Panc1 (cell line): ENCODE results near the gene VAPB. TPM values are rescaled to one million over a fixed set of nuclear protein-coding genes. Genes with fewer than 3 reads are reported as not detected.

Experiments used
- ATAC-seq: fragments of 200-7000 bp; cut with Tn5 transposase; 2 replicates; pipeline ENCODE4 v1.9.1; 2020; ENCODE audit warnings: mild to moderate bottlenecking, moderate library complexity
- BruUV-seq: library from RNA; stranded (reverse); fragments of 400-500 nt; replicated peaks from 2 replicates; lab custom pipeline; 2021; lab: Mats Ljungman, UMichigan
- CTCF ChIA-PET: fragments of 300-600 bp; sonication (Branson Sonifier 250); formaldehyde crosslinking; loops from one replicate; lab custom pipeline; 2022; ENCODE audit warnings: antibody characterized with exemption; lab: Charles Lee
- POLR2A ChIA-PET: fragments of 300-600 bp; sonication (Branson Sonifier 250); formaldehyde crosslinking; loops from one replicate; lab custom pipeline; 2022; ENCODE audit warnings: antibody characterized with exemption; lab: Charles Lee
- DNase-seq: peaks from one replicate; pipeline ENCODE4 v3.0.0-alpha.2; 2010; ENCODE audit warnings: low read depth, low spot score
- H3K27ac ChIP-seq: 2 replicates; pipeline ENCODE4 v1.5.1; 2011; ENCODE audit warnings: mild to moderate bottlenecking, low read length, inconsistent platforms
- H3K27me3 ChIP-seq: fragments of 200-500 bp; sonication (Bioruptor generic); 2 replicates; pipeline ENCODE4 v1.6.0; 2014; ENCODE audit warnings: low read length, inconsistent platforms; ENCODE audit not compliant: control insufficient read depth, insufficient read depth
- H3K36me3 ChIP-seq: fragments of 200-500 bp; sonication (Bioruptor generic); 2 replicates; pipeline ENCODE4 v1.5.1; 2014; ENCODE audit warnings: inconsistent platforms, mild to moderate bottlenecking, low read length, moderate library complexity; ENCODE audit not compliant: control insufficient read depth, insufficient read depth
- H3K4me1 ChIP-seq: 2 replicates; pipeline ENCODE4 v1.5.1; 2011; ENCODE audit warnings: inconsistent platforms, mild to moderate bottlenecking, low read length, moderate library complexity; ENCODE audit not compliant: control insufficient read depth, insufficient read depth
- H3K4me3 ChIP-seq, 2 experiments: 2 replicates each; pipeline ENCODE4 v1.5.1; 2011 to 2012; ENCODE audit warnings: low read depth in 2 of 2, low read length in 2 of 2, mild to moderate bottlenecking in 2 of 2, inconsistent platforms in 1 of 2, moderate library complexity in 1 of 2
- H3K9me3 ChIP-seq: fragments of 200-500 bp; sonication (Bioruptor generic); 2 replicates; pipeline ENCODE4 v1.5.1; 2014; ENCODE audit warnings: low read depth, mild to moderate bottlenecking, inconsistent platforms, low read length, moderate library complexity; ENCODE audit not compliant: control insufficient read depth, insufficient read depth
- POLR2AphosphoS5 ChIP-seq: IDR thresholded peaks from 2 replicates; pipeline ENCODE4 v1.6.1; 2012; ENCODE audit warnings: mild to moderate bottlenecking, low read depth, low read length, moderate library complexity
- SIN3A ChIP-seq: IDR thresholded peaks from 2 replicates; pipeline ENCODE4 v1.6.1; 2012; ENCODE audit warnings: low read depth, mild to moderate bottlenecking, low read length, moderate library complexity, borderline replicate concordance; ENCODE audit not compliant: insufficient read depth
- TCF7L2 ChIP-seq: IDR thresholded peaks from 2 replicates; pipeline ENCODE4 v1.6.1; 2011; ENCODE audit warnings: mild to moderate bottlenecking, low read depth, low read length, inconsistent platforms
- in situ Hi-C: cut with HindIII; loops from 2 replicates; pipeline ENCODE4 v1.10.0; 2016; ENCODE audit warnings: low sequenced_read_pairs, low pct_unique_long_range_greater_than_20kb
- intact Hi-C: fragments of 100-400 bp; cut with micrococcal nuclease; formaldehyde crosslinking; loops from one replicate; pipeline ENCODE4 v1.10.0; 2022; ENCODE audit not compliant: unreplicated experiment
- total RNA-seq: library from RNA; stranded (reverse); gene quantifications from one replicate; pipeline ENCODE4 v1.2.1, GENCODE V29; 2021; ENCODE audit not compliant: unreplicated experiment
- TF ChIP-seq, protein P1 (sequence below), 2 experiments: IDR thresholded peaks; 2 replicates each; pipeline ENCODE4 v1.6.1; 2011 to 2012; ENCODE audit warnings: low read depth in 2 of 2, control low read depth in 1 of 2, low read length in 1 of 2, mild to moderate bottlenecking in 1 of 2, moderate library complexity in 1 of 2; ENCODE audit not compliant: insufficient read depth in 1 of 2
- TF ChIP-seq, protein P2 (sequence below): fragments of 450-650 bp; IDR thresholded peaks from 2 replicates; pipeline ENCODE4 v1.5.1; 2017; ENCODE audit warnings: mild to moderate bottlenecking

Gene VAPB
- total RNA-seq, 1 experiment from 2014 or later: 50.9 TPM

DNA sequence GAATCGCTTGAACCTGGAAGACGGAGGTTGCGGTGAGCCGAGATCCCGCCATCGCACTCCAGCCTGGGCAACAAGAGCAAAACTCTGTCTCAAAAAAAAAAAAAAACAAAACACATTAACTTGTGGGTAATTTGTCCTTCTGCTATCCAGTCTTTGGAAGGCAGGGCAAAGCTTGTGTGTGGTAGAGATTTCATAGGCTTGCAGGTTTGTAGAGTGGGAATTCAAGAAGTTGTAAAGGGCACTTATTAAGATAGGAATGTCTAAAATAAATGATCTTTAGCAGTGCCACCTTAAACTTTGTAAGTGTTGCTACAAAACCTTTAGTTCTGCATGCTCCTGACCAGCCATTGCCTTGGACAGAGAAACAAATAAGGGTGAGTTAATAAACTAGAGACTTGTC is 8.4 kb downstream of the VAPB start:
- POLR2A ChIA-PET: no interaction called here
- no TSS peak for BruUV-seq
- Histone ChIP-seq H3K4me1 (no peaks in the 10 kb centered on the region), H3K4me3 (no peak overlapping the region), H3K27me3 (no peaks in the 10 kb centered on the region), H3K9me3 (no peaks in the 10 kb centered on the region), H3K36me3 (no peaks in the 10 kb centered on the region), H3K27ac (no peak overlapping the region)
- in situ Hi-C loops: no loop called here
- ATAC-seq: no peak
- no peak for DNase-seq
- CTCF ChIA-PET: interaction anchor here (0.7 kb wide), 2 partner anchors 50 to 447 kb away, joined by 4 to 6 read pairs; no protein-coding TSS in a partner anchor
- intact Hi-C loops: no loop called here
- TF ChIP-seq, protein P1, sequence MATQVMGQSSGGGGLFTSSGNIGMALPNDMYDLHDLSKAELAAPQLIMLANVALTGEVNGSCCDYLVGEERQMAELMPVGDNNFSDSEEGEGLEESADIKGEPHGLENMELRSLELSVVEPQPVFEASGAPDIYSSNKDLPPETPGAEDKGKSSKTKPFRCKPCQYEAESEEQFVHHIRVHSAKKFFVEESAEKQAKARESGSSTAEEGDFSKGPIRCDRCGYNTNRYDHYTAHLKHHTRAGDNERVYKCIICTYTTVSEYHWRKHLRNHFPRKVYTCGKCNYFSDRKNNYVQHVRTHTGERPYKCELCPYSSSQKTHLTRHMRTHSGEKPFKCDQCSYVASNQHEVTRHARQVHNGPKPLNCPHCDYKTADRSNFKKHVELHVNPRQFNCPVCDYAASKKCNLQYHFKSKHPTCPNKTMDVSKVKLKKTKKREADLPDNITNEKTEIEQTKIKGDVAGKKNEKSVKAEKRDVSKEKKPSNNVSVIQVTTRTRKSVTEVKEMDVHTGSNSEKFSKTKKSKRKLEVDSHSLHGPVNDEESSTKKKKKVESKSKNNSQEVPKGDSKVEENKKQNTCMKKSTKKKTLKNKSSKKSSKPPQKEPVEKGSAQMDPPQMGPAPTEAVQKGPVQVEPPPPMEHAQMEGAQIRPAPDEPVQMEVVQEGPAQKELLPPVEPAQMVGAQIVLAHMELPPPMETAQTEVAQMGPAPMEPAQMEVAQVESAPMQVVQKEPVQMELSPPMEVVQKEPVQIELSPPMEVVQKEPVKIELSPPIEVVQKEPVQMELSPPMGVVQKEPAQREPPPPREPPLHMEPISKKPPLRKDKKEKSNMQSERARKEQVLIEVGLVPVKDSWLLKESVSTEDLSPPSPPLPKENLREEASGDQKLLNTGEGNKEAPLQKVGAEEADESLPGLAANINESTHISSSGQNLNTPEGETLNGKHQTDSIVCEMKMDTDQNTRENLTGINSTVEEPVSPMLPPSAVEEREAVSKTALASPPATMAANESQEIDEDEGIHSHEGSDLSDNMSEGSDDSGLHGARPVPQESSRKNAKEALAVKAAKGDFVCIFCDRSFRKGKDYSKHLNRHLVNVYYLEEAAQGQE (IDR thresholded peaks at IDR 0.05; ENCODE audit: insufficient read depth in 1 of 2, low read depth in 2 of 2, low read length in 1 of 2): no peak
- no peak for TF ChIP-seq SIN3A

DNA sequence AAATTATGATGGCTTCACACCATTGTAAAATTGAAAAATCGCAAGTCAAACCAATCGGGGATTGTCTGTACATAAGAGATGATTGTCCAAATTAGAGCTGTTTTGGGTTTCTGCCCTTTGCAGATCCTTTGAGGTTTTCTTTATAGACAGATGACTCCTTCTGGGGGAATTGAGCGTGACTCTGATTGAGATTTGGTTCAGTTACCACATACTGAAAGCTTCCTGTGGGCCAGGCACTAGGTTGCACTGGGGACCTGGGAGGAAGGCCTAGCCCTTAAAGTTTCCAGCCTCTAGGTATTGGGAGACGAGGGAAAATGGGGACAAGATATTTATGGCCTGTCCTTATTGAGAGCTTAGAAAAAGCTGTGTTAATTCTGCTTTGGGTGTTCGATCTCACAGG is 9.2 kb downstream of the VAPB start:
- Histone ChIP-seq H3K4me3 (no peak overlapping the region), H3K27ac (no peak overlapping the region), H3K27me3 (no peaks in the 10 kb centered on the region), H3K36me3 (no peaks in the 10 kb centered on the region), H3K9me3 (no peaks in the 10 kb centered on the region), H3K4me1 (no peaks in the 10 kb centered on the region)
- ATAC-seq: no peak
- TF ChIP-seq POLR2AphosphoS5 (no peak), SIN3A (no peak), TCF7L2 (no peak)
- TF ChIP-seq, protein P2, sequence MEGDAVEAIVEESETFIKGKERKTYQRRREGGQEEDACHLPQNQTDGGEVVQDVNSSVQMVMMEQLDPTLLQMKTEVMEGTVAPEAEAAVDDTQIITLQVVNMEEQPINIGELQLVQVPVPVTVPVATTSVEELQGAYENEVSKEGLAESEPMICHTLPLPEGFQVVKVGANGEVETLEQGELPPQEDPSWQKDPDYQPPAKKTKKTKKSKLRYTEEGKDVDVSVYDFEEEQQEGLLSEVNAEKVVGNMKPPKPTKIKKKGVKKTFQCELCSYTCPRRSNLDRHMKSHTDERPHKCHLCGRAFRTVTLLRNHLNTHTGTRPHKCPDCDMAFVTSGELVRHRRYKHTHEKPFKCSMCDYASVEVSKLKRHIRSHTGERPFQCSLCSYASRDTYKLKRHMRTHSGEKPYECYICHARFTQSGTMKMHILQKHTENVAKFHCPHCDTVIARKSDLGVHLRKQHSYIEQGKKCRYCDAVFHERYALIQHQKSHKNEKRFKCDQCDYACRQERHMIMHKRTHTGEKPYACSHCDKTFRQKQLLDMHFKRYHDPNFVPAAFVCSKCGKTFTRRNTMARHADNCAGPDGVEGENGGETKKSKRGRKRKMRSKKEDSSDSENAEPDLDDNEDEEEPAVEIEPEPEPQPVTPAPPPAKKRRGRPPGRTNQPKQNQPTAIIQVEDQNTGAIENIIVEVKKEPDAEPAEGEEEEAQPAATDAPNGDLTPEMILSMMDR: no peak
- TF ChIP-seq, protein P1 (IDR thresholded peaks at IDR 0.05; ENCODE audit: insufficient read depth in 1 of 2, low read depth in 2 of 2, low read length in 1 of 2): no peak
- in situ Hi-C loops (no loop called here), intact Hi-C loops (no loop called here)
- POLR2A ChIA-PET: no interaction called here
- CTCF ChIA-PET: no interaction called here
- no peak for DNase-seq
- BruUV-seq: no TSS peak
